Heart left ventricle (tissue), 16 donors: ENCODE measurements around the gene GRM8. TPM values are rescaled to one million over a fixed set of nuclear protein-coding genes. Genes with fewer than 3 reads are reported as not detected.

Source experiments
- ATAC-seq, 4 donors: fragments of 200-7000 bp; cut with Tn5 transposase; one replicate each; pipeline ENCODE4 v1.9.1; 2020 to 2022; ENCODE audit warnings: moderate library complexity in 4 of 4, mild to moderate bottlenecking in 3 of 4, moderate number of reproducible peaks in 1 of 4
- DNase-seq, 5 donors: peaks; one replicate each; pipeline ENCODE4 v3.0.0-alpha.2; 2020
- H3K27ac ChIP-seq, 12 donors: fragments of 200-600 bp; sonication (generic) in 4 of 12; one replicate each; pipeline versions ENCODE4 v1.5.0 to v1.8.0; 2016 to 2022; ENCODE audit warnings: mild to moderate bottlenecking in 2 of 12
- H3K27me3 ChIP-seq, 9 donors: fragments of 200-600 bp; sonication (generic) in 2 of 9; one replicate each; pipeline versions ENCODE4 v1.5.1 to v1.8.0; 2016 to 2022; ENCODE audit warnings: mild to moderate bottlenecking in 3 of 9
- H3K36me3 ChIP-seq, 9 donors: fragments of 200-600 bp; sonication (generic) in 2 of 9; one replicate each; pipeline versions ENCODE4 v1.5.0 to v1.8.0; 2018 to 2022; ENCODE audit warnings: mild to moderate bottlenecking in 2 of 9
- H3K4me1 ChIP-seq, 12 donors: fragments of 200-600 bp; sonication (generic) in 4 of 12; one replicate each; pipeline versions ENCODE4 v1.5.0 to v1.8.0; 2016 to 2022; ENCODE audit warnings: mild to moderate bottlenecking in 3 of 12
- H3K4me3 ChIP-seq, 12 donors: fragments of 200-600 bp; sonication (generic) in 4 of 12; one replicate each; pipeline versions ENCODE4 v1.5.0 to v1.8.0; 2017 to 2022; ENCODE audit warnings: mild to moderate bottlenecking in 9 of 12, moderate library complexity in 4 of 12
- H3K9me3 ChIP-seq, 12 donors: fragments of 200-600 bp; sonication (generic) in 4 of 12; one replicate each; pipeline versions ENCODE4 v1.5.0 to v1.8.0; 2016 to 2022; ENCODE audit warnings: mild to moderate bottlenecking in 1 of 12
- CTCF ChIP-seq, 12 donors: fragments of 200-600 bp; sonication (generic) in 4 of 12; IDR thresholded peaks; one replicate each; pipeline versions ENCODE4 v1.5.0 to v1.8.0; 2018 to 2022; ENCODE audit warnings: antibody characterized with exemption in 12 of 12, mild to moderate bottlenecking in 5 of 12
- POLR2A ChIP-seq, 2 donors: fragments of 450-650 bp; IDR thresholded peaks; one replicate each; pipeline ENCODE4 v1.6.1; 2017; ENCODE audit warnings: antibody characterized with exemption in 2 of 2, mild to moderate bottlenecking in 2 of 2, moderate library complexity in 2 of 2
- WGBS, 4 donors: extraction: QIAGEN DNeasy Blood & Tissue Kit in 2 of 4; methylation state at CpG; one replicate each; pipeline versions ENCODE4 v1.1.5 to v1.1.7; 2013 to 2018; 5-methylcytosine and 5-hydroxymethylcytosine counted together
- intact Hi-C, 10 donors: fragments of 100-400 bp; cut with DNase I; formaldehyde crosslinking; loops; one replicate each; pipeline versions ENCODE4 v1.11.1 to v1.14.2; 2022
- polyA plus RNA-seq, 2 donors: library from polyadenylated mRNA; stranded (reverse); fragments of 200-250 nt; gene quantifications; one replicate each; pipeline ENCODE4 v1.2.3, GENCODE V29; 2013
- total RNA-seq, 9 donors: library from RNA; depleted of rRNA in 2 of 9; stranded (reverse); fragments of >200 nt in 2 of 9; fragmentation: NEBNext Ultra II Directional in 3 of 9; extraction: Animal tissue kit (Norgen Biotek cat#: 25700) in 3 of 9; gene quantifications; one replicate each; pipeline versions ENCODE4 v1.1.0 to v1.2.4, GENCODE V29; 2016 to 2023
- donor health status: ischemic (EF 13 %, LVEDD 7.1; RV severe dilation, severe dysfunction).
- donor health status: healthy with polysubstance abuse.
- donor health status: DM: no; HTN: yes; CAD: no.
- donor health status: DM: no; HTN: no; CAD: no.
- donor health status: ischemic (EF 25% LVEDD 6.9; RV normal size, moderate dysfunction).
- donor health status: ischemic (EF 25% LVEDD 5.7; RV mildly dilated, moderate dysfunction).
- donor health status: healthy.
- donor health status: DM: yes; HTN: yes; CAD: no.
- donor health status: ischemic (EF 35%, LVEDD 5.7; RV mildly dilated, moderate dysfunction).
- donor health status: nonischemic (EF 11% LVEDD 7.7; RV severe dilation, severe dysfunction).
- donor health status: DM: yes; HTN: yes; CAD: no.
- donor health status: PGD.
- donor health status: ischemic (EF 29% LVEDD 5.4; RV normal size, mild dysfunction).
- donor health status: nonischemic (EF 23%, LVEDD 6.1; RV moderate dilation, normal function).

GRM8 gene
- total and polyA plus RNA-seq, 11 donors: 0.21 to 0.75 (median 0.32) TPM; not detected in 5

GRCh38 chr7:126791306-126791705, 461.4 kb downstream of the GRM8 start:
- ATAC-seq (no peak), DNase-seq (no peak)
- H3K36me3 ChIP-seq: no peaks in the 10 kb centered on the region
- H3K4me3 ChIP-seq: no peak overlapping the region
- no peak for TF ChIP-seq POLR2A (IDR thresholded peaks at IDR 0.05)
- TF ChIP-seq CTCF (IDR thresholded peaks at IDR 0.05): no peak
- no peaks in the 10 kb centered on the region for H3K4me1 ChIP-seq
- intact Hi-C loops: no loop called here
- H3K27ac ChIP-seq: no peak overlapping the region
- H3K27me3 ChIP-seq: no peaks in the 10 kb centered on the region
- H3K9me3 ChIP-seq: no peaks in the 10 kb centered on the region

- WGBS, 4 donors: 76 to 81% (median 78%) methylated on average over 4 of the region's 4 CpGs
- no peak for DNase-seq
These were observed 462.0 kb downstream of the GRM8 start for GRCh38 chr7:126790763-126791162.

GRCh38 chr7:126783613-126784012, 469.1 kb downstream of the GRM8 start:
- DNase-seq: no peak
- no peak overlapping the region for H3K4me3 ChIP-seq
- H3K9me3 ChIP-seq: no peaks in the 10 kb centered on the region
- no peaks in the 10 kb centered on the region for H3K4me1 ChIP-seq
- no peak for ATAC-seq
- no peaks in the 10 kb centered on the region for H3K27me3 ChIP-seq
- no peak for TF ChIP-seq POLR2A (IDR thresholded peaks at IDR 0.05)
- TF ChIP-seq CTCF (IDR thresholded peaks at IDR 0.05): no peak
- H3K36me3 ChIP-seq: no peaks in the 10 kb centered on the region
- intact Hi-C loops: no loop called here
- H3K27ac ChIP-seq: no peak overlapping the region

More at GRCh38 chr7:126790763-126791162, 462.0 kb downstream of the GRM8 start:
- intact Hi-C loops: no loop called here
- no peaks in the 10 kb centered on the region for H3K36me3 ChIP-seq
- H3K27ac ChIP-seq: no peak overlapping the region
- no peaks in the 10 kb centered on the region for H3K4me1 ChIP-seq
- no peak for ATAC-seq
- no peak for TF ChIP-seq CTCF (IDR thresholded peaks at IDR 0.05)
- TF ChIP-seq POLR2A (IDR thresholded peaks at IDR 0.05): no peak
- no peak overlapping the region for H3K4me3 ChIP-seq
- H3K9me3 ChIP-seq: no peaks in the 10 kb centered on the region
- no peaks in the 10 kb centered on the region for H3K27me3 ChIP-seq

GRCh38 chr7:126780993-126781392, 471.7 kb downstream of the GRM8 start:
- 60 to 72% (median 69%) methylated on average over 2 of the region's 2 CpGs for WGBS, 4 donors
- Histone ChIP-seq H3K9me3 (no peaks in the 10 kb centered on the region), H3K36me3 (no peaks in the 10 kb centered on the region), H3K4me3 (no peak overlapping the region), H3K27me3 (no peaks in the 10 kb centered on the region), H3K4me1 (no peaks in the 10 kb centered on the region), H3K27ac (no peak overlapping the region)
- TF ChIP-seq POLR2A (IDR thresholded peaks at IDR 0.05): no peak
- no peak for TF ChIP-seq CTCF (IDR thresholded peaks at IDR 0.05)
- no peak for DNase-seq
- no peak for ATAC-seq
- intact Hi-C loops: no loop called here
